Stimulated activated naive B cell treated with anti-CD40 and anti-IgM and Interleukin-4, amounts not matched to agents 10 μg/mL and 1 μg/mL and 100 μg/mL, for 72 hours (primary cell): ENCODE data around the gene LRRC73.
"Not testable (repeated sequence)": the region's sequence is repeated elsewhere in the genome, so short reads cannot be mapped to it uniquely, and the experiment has no call there.

Source experiments
- ATAC-seq, 2 donors: fragments of 150-1000 bp; cut with Tn5 transposase; replicated peaks; 2 replicates each; pipeline ENCODE4 v1.10.0; 2021; ENCODE audit warnings: moderate library complexity in 1 of 2
- DNase-seq: peaks from one replicate; pipeline ENCODE4 v3.0.0; 2021
- H3K27ac Mint-ChIP-seq: one replicate; pipeline ENCODE4 v1.8.0; 2022; ENCODE audit warnings: mild to moderate bottlenecking, mixed read lengths
- H3K27me3 Mint-ChIP-seq, 2 donors: one replicate each; pipeline ENCODE4 v1.8.0; 2022; ENCODE audit warnings: mixed read lengths in 2 of 2
- H3K36me3 Mint-ChIP-seq, 2 donors: one replicate each; pipeline ENCODE4 v1.8.0; 2022; ENCODE audit warnings: mixed read lengths in 2 of 2, mild to moderate bottlenecking in 1 of 2
- H3K4me1 Mint-ChIP-seq, 2 donors: one replicate each; pipeline ENCODE4 v1.8.0; 2022; ENCODE audit warnings: mixed read lengths in 2 of 2, mild to moderate bottlenecking in 1 of 2
- H3K4me3 Mint-ChIP-seq, 2 donors: one replicate each; pipeline ENCODE4 v1.8.0; 2022; ENCODE audit warnings: mild to moderate bottlenecking in 2 of 2, mixed read lengths in 2 of 2, moderate library complexity in 1 of 2
- H3K9me3 Mint-ChIP-seq, 2 donors: one replicate each; pipeline ENCODE4 v1.8.0; 2022; ENCODE audit warnings: mixed read lengths in 2 of 2, mild to moderate bottlenecking in 1 of 2

Gene LRRC73

GRCh38 chr6:43509984-43510826, at the start of gene LRRC73:
Gene LRRC73 (minus strand): TSS chr6:43510346. CDS start chr6:43509785, 561 bp downstream.
- ATAC-seq (peak; percentile 78 to 81), DNase-seq (peak; percentile 74)
- H3K36me3 Mint-ChIP-seq = peaks cover 25 to 45% of the 10 kb centered on the region in 2 donors
- peak within 1 kb of the TSS; percentile 80 to 86 for H3K4me3 Mint-ChIP-seq
- peaks cover 18 to 22% of the 10 kb centered on the region in 2 donors for H3K27me3 Mint-ChIP-seq
- peak within 1 kb of the TSS; percentile 56 for H3K27ac Mint-ChIP-seq
- H3K4me1 Mint-ChIP-seq = peaks cover 36 to 44% of the 10 kb centered on the region in 2 donors
- H3K9me3 Mint-ChIP-seq = no peaks in the 10 kb centered on the region

DNA sequence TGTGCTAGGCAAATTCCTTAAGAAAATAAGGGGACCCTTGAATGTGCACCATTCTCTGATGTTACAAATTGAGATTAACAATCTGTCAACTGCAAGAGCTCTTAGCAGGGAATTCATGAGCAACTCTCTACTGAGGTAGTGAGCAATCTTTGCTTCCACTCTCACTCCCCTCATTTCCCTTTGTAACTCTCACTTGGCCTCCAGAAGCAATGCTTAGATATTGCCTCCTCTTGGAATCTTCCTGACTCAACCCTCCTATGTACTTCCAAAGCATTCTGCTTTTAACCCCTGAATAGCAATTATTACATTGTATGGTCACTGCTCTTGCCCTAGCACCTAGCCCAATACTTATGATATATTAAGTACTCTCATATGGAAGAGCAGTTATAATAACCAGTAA, 49.2 kb upstream of the LRRC73 start:
- no peak for ATAC-seq
- Mint-ChIP-seq H3K4me1 (no peaks in the 10 kb centered on the region), H3K9me3 (no peaks in the 10 kb centered on the region), H3K27me3 (no peaks in the 10 kb centered on the region), H3K4me3 (no peak overlapping the region), H3K27ac (no peak overlapping the region), H3K36me3 (peaks cover 28 to 57% of the 10 kb centered on the region in 2 donors)
- DNase-seq = no peak

DNA sequence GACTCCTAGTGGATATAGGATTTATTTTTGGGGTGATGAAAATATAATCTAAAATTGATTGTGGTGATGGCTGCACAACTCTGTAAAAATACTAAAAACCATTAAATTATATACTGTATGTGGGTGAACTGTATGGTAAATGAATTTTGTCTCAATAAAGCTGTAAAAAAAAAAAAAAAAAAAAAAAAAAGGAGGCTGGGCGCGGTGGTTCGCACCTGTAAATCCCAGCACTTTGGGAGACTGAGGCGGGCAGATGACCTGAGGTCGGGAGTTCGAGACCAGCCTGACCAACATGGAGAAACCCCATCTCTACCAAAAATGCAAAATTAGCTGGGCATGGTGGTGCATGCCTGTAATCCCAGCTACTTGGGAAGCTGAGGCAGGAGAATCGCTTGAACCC, 47.5 kb upstream of the LRRC73 start:
- not testable (repeated sequence) for H3K27me3 Mint-ChIP-seq, H3K9me3 Mint-ChIP-seq, H3K4me1 Mint-ChIP-seq, DNase-seq, H3K4me3 Mint-ChIP-seq, ATAC-seq, H3K27ac Mint-ChIP-seq
- peaks cover 33 to 64% of the 10 kb centered on the region in 2 donors for H3K36me3 Mint-ChIP-seq

DNA sequence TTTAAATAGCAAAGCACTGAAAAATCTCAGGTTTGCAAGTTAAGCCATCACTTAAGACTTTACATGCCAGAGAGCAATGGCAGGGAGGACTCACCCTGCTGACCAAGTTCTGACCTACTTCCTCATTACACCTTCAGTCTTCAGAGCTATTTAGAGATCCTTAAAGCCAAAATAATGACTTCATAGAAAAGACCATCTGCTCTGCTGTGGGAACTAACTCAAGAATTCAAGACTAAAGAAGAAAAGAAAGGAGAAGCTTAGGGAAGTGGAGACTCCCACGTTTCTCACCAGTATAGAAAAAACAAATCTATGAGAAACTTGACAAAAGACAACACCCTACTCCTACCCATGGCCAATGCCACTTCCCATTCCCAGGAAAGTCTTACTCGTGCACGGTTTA, 37.1 kb upstream of the LRRC73 start:
- Mint-ChIP-seq H3K36me3 (peaks cover 30 to 46% of the 10 kb centered on the region in 2 donors), H3K4me1 (peaks cover 0 to 2% of the 10 kb centered on the region in 2 donors), H3K27ac (peak overlapping the region; percentile 53)

GRCh38 chr6:43544461-43544860, 34.3 kb upstream of the LRRC73 start:
- Mint-ChIP-seq H3K9me3 (no peaks in the 10 kb centered on the region), H3K4me1 (peaks cover 5% of the 10 kb centered on the region in 2 donors), H3K27ac (no peak overlapping the region), H3K4me3 (no peak overlapping the region), H3K36me3 (peaks cover 31 to 45% of the 10 kb centered on the region in 2 donors), H3K27me3 (no peaks in the 10 kb centered on the region)
- DNase-seq (no peak), ATAC-seq (no peak)

More for the DNA sequence above, 37.1 kb upstream of the LRRC73 start:
- Mint-ChIP-seq H3K9me3 (no peaks in the 10 kb centered on the region), H3K27me3 (no peaks in the 10 kb centered on the region), H3K4me3 (no peak overlapping the region)
- DNase-seq = no peak
- no peak for ATAC-seq

GRCh38 chr6:43541774-43542471, 31.8 kb upstream of the LRRC73 start:
- ATAC-seq = peak in 1 of 2 donors; percentile 29
- peaks cover 35 to 42% of the 10 kb centered on the region in 2 donors for H3K36me3 Mint-ChIP-seq
- H3K27ac Mint-ChIP-seq = peak overlapping the region; percentile 47

GRCh38 chr6:43540507-43540906, 30.4 kb upstream of the LRRC73 start:
- Mint-ChIP-seq H3K9me3 (no peaks in the 10 kb centered on the region), H3K27me3 (no peaks in the 10 kb centered on the region), H3K27ac (no peak overlapping the region), H3K4me3 (no peak overlapping the region), H3K36me3 (peaks cover 33 to 34% of the 10 kb centered on the region in 2 donors), H3K4me1 (peaks cover 3 to 5% of the 10 kb centered on the region in 2 donors)
- no peak for DNase-seq
- ATAC-seq = no peak

More at GRCh38 chr6:43541774-43542471, 31.8 kb upstream of the LRRC73 start:
- peaks cover 3 to 5% of the 10 kb centered on the region in 2 donors for H3K4me1 Mint-ChIP-seq
- H3K4me3 Mint-ChIP-seq = no peak overlapping the region
- no peaks in the 10 kb centered on the region for H3K27me3 Mint-ChIP-seq
- H3K9me3 Mint-ChIP-seq = no peaks in the 10 kb centered on the region
- DNase-seq = no peak

- peaks cover 34 to 36% of the 10 kb centered on the region in 2 donors for H3K36me3 Mint-ChIP-seq
- not testable (repeated sequence) for H3K9me3 Mint-ChIP-seq, DNase-seq, H3K4me3 Mint-ChIP-seq, ATAC-seq, H3K27me3 Mint-ChIP-seq, H3K27ac Mint-ChIP-seq, H3K4me1 Mint-ChIP-seq
These were observed 29.3 kb upstream of the LRRC73 start for GRCh38 chr6:43539409-43539808.

DNA sequence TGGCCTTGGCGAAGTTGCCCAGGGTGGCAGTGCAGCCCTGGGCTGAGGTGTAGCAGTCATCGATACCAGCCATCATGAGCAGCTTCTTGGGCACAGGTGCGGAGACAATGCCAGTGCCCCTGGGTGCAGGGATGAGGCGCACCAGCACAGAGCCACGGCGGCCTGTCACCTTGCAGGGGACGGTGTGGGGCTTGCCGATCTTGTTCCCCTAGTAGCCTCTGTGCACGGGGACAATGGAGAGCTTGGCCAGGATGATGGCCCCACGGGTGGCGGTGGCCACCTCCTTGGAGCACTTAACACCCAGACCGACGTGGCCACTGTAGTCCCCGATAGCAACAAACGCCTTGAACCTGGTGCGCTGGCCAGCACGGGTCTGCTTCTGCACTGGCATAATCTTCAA, 28.8 kb upstream of the LRRC73 start:
- not testable (repeated sequence) for H3K9me3 Mint-ChIP-seq, H3K4me1 Mint-ChIP-seq, H3K27me3 Mint-ChIP-seq, H3K4me3 Mint-ChIP-seq, DNase-seq, H3K27ac Mint-ChIP-seq, ATAC-seq
- peaks cover 34 to 38% of the 10 kb centered on the region in 2 donors for H3K36me3 Mint-ChIP-seq

GRCh38 chr6:43532201-43532600, 22.1 kb upstream of the LRRC73 start:
- Mint-ChIP-seq H3K36me3 (peaks cover 31 to 55% of the 10 kb centered on the region in 2 donors), H3K27ac (no peak overlapping the region), H3K9me3 (no peaks in the 10 kb centered on the region), H3K27me3 (no peaks in the 10 kb centered on the region), H3K4me3 (no peak overlapping the region), H3K4me1 (peaks cover 0 to 1% of the 10 kb centered on the region in 2 donors)
- DNase-seq (no peak), ATAC-seq (no peak)

DNA sequence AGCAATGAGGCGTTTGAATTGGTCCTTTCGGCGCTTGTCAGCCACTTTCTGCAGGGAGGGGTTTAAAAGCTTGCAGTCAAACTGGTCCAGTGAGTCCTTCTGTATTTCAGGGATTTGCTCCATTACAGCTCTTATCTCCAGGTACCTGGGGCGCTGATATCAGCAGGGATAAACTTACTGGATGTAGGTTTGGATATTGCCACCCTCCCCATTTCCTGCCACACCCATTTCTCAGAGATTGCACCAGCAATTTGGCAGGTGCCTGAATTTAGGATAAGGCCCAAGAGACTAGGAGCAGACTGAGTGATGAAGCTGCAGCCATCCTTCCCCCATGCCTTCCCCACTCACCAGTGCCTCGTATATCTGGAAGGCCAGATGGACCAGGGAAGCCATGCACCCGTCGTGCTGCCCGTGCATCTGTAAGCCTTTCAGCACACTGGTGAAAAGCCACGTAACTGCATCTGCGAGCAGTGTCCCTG, 14.4 kb upstream of the LRRC73 start:
- H3K27ac Mint-ChIP-seq = peak overlapping the region; percentile 31
- DNase-seq = no peak
- no peak for ATAC-seq

DNA sequence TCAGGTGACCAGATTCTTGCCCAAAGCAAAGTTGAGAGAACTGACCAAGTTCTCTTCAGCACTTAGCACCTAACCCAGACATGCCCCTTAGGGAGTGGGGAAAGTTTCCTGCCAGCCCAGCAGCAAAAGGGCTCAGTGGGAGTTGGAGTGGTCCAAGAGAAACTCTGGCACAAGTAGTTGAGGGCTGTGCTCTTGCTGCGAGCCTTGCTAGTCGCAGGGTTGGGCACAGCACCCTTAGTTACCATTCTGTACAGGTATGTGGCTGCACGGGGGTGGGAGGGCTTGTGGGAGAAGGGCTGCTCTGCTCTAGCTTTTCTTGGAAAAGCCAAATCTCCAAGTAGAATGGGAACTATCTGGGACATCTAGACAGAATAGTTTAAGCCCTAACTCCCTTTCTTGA, 13.1 kb upstream of the LRRC73 start:
- Mint-ChIP-seq H3K36me3 (peaks cover 44 to 48% of the 10 kb centered on the region in 2 donors), H3K4me3 (no peak overlapping the region), H3K4me1 (peaks cover 7 to 10% of the 10 kb centered on the region in 2 donors), H3K27me3 (no peaks in the 10 kb centered on the region), H3K27ac (no peak overlapping the region), H3K9me3 (no peaks in the 10 kb centered on the region)
- DNase-seq = no peak
- peak in 1 of 2 donors; percentile 16 for ATAC-seq

More for the DNA sequence above, 14.4 kb upstream of the LRRC73 start:
- peaks cover 44 to 50% of the 10 kb centered on the region in 2 donors for H3K36me3 Mint-ChIP-seq
- peaks cover 5 to 10% of the 10 kb centered on the region in 2 donors for H3K4me1 Mint-ChIP-seq
- no peak overlapping the region for H3K4me3 Mint-ChIP-seq
- H3K9me3 Mint-ChIP-seq = no peaks in the 10 kb centered on the region
- no peaks in the 10 kb centered on the region for H3K27me3 Mint-ChIP-seq

- DNase-seq = no peak
- Mint-ChIP-seq H3K27ac (peak overlapping the region; percentile 52), H3K4me1 (peaks cover 7 to 10% of the 10 kb centered on the region in 2 donors), H3K27me3 (no peaks in the 10 kb centered on the region), H3K4me3 (no peak overlapping the region), H3K9me3 (no peaks in the 10 kb centered on the region), H3K36me3 (peaks cover 41 to 44% of the 10 kb centered on the region in 2 donors)
- ATAC-seq = no peak
These were observed 12.6 kb upstream of the LRRC73 start for GRCh38 chr6:43522547-43523261.

DNA sequence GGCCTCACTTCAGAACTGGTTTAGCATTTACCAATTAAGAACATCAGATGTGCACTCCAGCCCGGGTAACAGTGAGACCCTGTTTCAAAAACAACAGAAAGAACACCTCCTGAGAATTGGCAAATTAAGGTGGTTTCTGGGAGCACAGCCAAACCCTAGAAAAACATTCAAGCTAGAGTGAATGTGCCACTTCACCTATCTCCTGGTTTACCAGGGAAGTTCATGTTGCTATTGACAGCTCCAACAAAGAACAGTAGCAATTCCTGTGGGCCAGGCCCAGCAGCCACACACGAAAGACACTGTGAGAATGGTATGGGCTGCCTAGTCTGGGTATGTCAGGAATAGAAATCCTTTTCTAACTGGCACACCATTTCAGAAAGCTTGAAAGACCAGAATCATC, 11.7 kb upstream of the LRRC73 start:
- H3K27ac Mint-ChIP-seq = no peak overlapping the region
- H3K4me1 Mint-ChIP-seq = peaks cover 7 to 10% of the 10 kb centered on the region in 2 donors
- peaks cover 35 to 37% of the 10 kb centered on the region in 2 donors for H3K36me3 Mint-ChIP-seq
- no peaks in the 10 kb centered on the region for H3K9me3 Mint-ChIP-seq
- H3K4me3 Mint-ChIP-seq = no peak overlapping the region
- DNase-seq (no peak), ATAC-seq (no peak)
- no peaks in the 10 kb centered on the region for H3K27me3 Mint-ChIP-seq
